HUES48 (cell line): ENCODE data around the gene CADM4.

Experiments
- H3K27ac ChIP-seq: one replicate; pipeline ENCODE4 v1.7.0; 2013; ENCODE audit warnings: low read depth, low read length, inconsistent platforms
- H3K27me3 ChIP-seq: 2 replicates; pipeline ENCODE4 v1.6.1; 2013; ENCODE audit warnings: mild to moderate bottlenecking, low read length; ENCODE audit not compliant: control insufficient read depth, insufficient read depth
- H3K36me3 ChIP-seq: 2 replicates; pipeline ENCODE4 v1.6.1; 2013; ENCODE audit warnings: low read length; ENCODE audit not compliant: control insufficient read depth, insufficient read depth
- H3K4me1 ChIP-seq: 2 replicates; pipeline ENCODE4 v1.6.1; 2013; ENCODE audit warnings: mild to moderate bottlenecking, low read length; ENCODE audit not compliant: control insufficient read depth, insufficient read depth
- H3K4me3 ChIP-seq: 2 replicates; pipeline ENCODE4 v1.5.1; 2013; ENCODE audit warnings: mild to moderate bottlenecking, low read depth, low read length
- H3K9ac ChIP-seq: 2 replicates; pipeline ENCODE4 v1.6.1; 2013; ENCODE audit warnings: mild to moderate bottlenecking, low read depth, low read length, moderate library complexity
- H3K9me3 ChIP-seq: 2 replicates; pipeline ENCODE4 v1.6.1; 2013; ENCODE audit warnings: low read length; ENCODE audit not compliant: control insufficient read depth, insufficient read depth

Gene CADM4

DNA sequence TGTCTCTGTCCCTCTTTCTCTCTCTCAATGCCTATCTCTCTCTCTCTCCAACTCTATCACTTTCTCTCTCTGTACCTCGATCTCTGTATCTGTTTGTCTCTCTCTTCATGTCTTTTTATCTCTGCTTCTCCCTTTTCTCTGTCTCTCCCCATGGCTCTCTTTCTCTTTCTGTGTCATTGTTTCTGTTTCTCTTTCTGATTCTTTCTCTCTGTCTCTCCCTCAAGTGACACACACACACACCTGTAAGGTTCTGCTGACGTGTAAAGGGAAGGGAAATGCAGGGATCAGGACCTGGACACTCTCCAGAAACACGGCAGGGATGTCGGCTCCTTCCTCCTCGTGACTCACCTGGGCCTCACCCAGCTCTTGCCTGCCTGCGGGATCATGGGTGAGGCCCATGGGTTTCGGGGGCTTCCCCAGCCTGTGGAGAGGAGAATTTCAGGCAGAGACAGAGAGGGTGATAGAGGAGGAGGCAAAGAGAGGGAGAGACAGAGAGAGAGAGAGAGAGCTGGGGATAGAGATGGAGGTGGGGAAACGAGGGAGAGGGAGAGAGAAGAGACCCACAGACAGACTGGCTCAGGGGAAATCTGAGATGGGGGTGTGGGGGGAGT, 35.7 kb upstream of the CADM4 start:
- H3K9ac ChIP-seq, result no peak overlapping the region
- H3K9me3 ChIP-seq, result no peaks in the 10 kb centered on the region
- peaks cover 11% of the 10 kb centered on the region for H3K4me1 ChIP-seq
- H3K27me3 ChIP-seq, result peaks cover 8% of the 10 kb centered on the region
- H3K27ac ChIP-seq, result no peak overlapping the region
- H3K4me3 ChIP-seq, result no peak overlapping the region
- H3K36me3 ChIP-seq, result no peaks in the 10 kb centered on the region

DNA sequence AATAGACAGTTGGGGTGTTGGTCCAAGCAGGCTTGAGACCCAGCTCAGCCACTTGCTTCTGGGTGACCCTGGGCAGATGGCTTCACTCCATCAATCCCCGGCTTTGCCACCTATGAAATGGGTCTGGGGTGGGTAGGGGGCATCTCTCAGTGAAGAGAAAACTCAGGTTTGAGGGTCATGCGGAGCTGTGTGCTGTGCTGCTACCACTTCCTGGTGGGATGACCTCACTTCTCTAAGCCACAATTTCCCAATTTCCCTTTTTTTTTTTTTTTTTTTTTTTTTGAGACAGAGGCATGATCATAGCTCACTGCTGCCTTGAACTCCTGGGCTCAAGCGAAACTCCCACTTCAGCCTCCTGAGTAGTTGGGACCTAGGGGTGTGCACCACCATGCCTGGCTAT, 34.9 kb upstream of the CADM4 start:
- H3K27me3 ChIP-seq, result peaks cover 15% of the 10 kb centered on the region
- peaks cover 13% of the 10 kb centered on the region for H3K4me1 ChIP-seq
- no peak overlapping the region for H3K27ac ChIP-seq
- no peaks in the 10 kb centered on the region for H3K36me3 ChIP-seq
- no peaks in the 10 kb centered on the region for H3K9me3 ChIP-seq
- H3K4me3 ChIP-seq, result no peak overlapping the region
- no peak overlapping the region for H3K9ac ChIP-seq

DNA sequence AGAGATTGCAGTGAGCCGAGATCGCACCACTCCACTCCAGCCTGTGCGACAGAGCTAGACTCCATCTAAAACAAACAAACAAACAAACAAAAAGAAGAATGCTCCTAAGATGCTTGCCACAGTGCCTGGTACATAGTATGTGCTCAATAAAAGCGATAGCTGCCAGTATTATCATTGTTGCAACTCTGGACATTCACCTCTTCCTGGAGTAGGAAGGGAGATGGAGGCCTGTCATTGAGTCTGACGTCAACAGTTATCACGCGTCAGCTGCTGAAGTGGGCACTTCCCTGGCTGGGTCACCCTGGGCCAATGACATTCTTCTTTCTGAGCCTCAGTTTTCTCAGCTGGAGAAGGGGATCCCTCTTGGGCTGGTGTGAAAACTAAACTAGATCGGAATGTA, 34.5 kb upstream of the CADM4 start:
- Histone ChIP-seq H3K36me3 (no peaks in the 10 kb centered on the region), H3K27me3 (peaks cover 16% of the 10 kb centered on the region), H3K9ac (no peak overlapping the region), H3K4me3 (no peak overlapping the region), H3K27ac (no peak overlapping the region), H3K4me1 (peaks cover 13% of the 10 kb centered on the region), H3K9me3 (no peaks in the 10 kb centered on the region)

DNA sequence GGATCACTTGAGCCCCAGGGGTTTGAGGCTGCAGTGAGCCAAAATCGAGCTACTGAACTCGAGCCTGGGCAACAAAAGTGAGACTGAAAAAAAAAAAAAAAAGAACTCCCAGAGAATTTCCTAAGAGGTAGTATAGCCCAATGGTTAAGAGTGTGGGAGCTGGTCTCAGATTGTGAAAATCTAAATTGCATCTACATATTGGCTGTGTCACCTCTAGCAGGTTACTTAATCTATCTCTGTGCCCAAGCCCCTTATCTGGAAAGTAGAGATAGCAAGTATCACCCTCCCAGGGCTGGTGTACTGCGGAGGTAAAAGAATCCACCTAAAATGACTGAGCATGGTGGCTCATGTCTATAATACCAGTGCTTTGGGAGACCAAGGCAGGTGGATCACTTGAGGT, 34.0 kb upstream of the CADM4 start:
- no peak overlapping the region for H3K9ac ChIP-seq
- H3K36me3 ChIP-seq, result no peaks in the 10 kb centered on the region
- peaks cover 13% of the 10 kb centered on the region for H3K4me1 ChIP-seq
- H3K9me3 ChIP-seq, result no peaks in the 10 kb centered on the region
- H3K27me3 ChIP-seq, result peaks cover 16% of the 10 kb centered on the region
- H3K4me3 ChIP-seq, result no peak overlapping the region
- no peak overlapping the region for H3K27ac ChIP-seq

DNA sequence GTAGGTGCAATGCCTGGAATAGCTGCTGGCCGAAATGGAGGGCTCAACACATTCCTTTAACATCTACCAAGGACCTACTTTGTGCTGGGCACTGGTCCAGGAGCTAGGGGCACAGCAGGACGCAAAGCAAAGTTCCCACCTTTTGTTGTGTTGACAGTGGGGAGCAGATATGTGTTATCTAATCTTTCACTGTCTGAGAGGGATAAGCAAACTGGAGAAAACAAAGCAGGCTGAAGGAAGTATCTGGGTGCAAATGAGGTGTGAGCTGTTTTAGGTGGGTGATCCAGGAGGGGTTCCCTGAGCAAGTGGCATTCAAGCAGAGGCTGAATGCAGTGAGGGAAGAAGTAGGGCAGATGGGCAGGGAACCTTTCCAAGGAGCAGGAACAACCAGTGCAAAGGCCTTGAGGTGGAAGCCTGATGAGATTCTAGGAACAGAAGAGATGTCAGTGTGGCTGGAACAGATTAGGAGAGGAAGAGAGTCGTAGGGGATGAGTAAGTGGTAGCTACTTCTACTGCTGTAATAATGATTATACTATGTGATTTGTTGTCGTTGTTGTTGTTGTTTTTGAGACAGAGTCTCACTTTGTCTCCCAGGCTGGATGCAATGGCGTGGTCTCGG, 32.5 kb upstream of the CADM4 start:
- peaks cover 21% of the 10 kb centered on the region for H3K4me1 ChIP-seq
- H3K27me3 ChIP-seq, result peaks cover 16% of the 10 kb centered on the region
- H3K9ac ChIP-seq, result no peak overlapping the region
- H3K27ac ChIP-seq, result no peak overlapping the region
- H3K4me3 ChIP-seq, result no peak overlapping the region
- no peaks in the 10 kb centered on the region for H3K36me3 ChIP-seq
- no peaks in the 10 kb centered on the region for H3K9me3 ChIP-seq

DNA sequence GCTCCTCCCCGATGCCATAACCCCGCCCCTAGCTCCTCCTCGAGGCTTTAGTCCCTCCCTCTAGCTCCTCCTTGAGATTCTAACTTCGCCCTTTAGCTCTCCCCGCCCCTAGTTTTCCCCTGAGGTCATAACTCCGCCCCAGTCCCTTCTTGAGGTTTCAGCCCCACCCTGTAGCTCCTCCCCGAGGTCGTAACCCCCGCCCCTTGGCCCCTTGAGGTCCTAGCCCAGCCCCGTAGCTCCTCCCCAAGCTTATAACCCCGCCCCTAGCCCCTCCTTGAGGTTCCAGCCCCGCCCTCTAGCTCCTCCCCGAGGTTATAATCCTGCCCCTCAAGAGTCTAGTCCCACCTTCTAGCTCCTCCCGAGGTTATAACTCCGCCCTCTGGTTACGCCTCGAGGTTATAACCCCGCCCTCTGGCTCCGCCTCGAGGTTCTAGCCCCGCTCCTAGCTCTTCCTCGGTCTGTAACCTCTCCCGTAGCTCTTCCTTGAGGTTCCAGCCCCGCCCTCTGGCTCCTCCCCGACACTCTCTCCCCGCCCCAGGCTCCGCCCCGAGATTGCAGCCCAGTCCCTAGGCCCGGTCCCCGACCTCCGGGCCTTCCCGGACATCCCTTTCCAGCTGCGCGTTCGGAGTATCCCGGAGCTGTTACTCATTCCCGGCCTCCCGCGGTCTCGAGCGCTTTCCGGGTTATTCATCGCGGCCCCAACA, 28.9 kb upstream of the CADM4 start:
- H3K4me3 ChIP-seq, result peak overlapping the region; percentile 62
- H3K9me3 ChIP-seq, result no peaks in the 10 kb centered on the region
- H3K27ac ChIP-seq, result peak overlapping the region; percentile 89
- H3K4me1 ChIP-seq, result peaks cover 22% of the 10 kb centered on the region
- H3K9ac ChIP-seq, result peak overlapping the region; percentile 43
- peaks cover 9% of the 10 kb centered on the region for H3K36me3 ChIP-seq
- H3K27me3 ChIP-seq, result peaks cover 16% of the 10 kb centered on the region

DNA sequence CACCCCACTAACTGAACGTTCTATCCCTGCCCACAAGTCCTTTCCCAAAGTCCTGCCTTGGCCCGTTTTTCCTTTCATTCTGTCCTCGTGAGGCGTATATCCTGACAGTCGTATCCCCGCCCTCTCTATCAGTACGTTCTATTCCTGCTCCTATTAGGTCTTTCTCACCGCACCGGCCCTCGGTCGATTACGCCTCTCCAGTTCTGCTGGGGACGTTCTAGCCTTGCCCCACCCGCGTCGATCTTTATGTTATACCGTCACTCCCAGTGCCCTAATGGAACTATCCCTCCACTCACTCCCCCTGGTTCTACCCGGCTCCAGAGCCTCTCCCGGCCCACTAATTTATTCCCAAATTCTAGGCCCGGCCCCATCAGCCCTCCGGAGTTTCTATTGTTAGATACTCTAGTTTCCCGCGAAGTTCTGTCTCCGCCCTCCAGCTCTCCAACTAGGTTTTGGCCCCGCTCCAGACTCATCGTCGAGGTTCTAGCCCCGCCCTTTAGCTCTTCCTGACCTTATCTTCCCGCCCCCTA, 28.3 kb upstream of the CADM4 start:
- H3K9me3 ChIP-seq, result no peaks in the 10 kb centered on the region
- peak overlapping the region; percentile 71 for H3K27ac ChIP-seq
- peaks cover 9% of the 10 kb centered on the region for H3K36me3 ChIP-seq
- H3K9ac ChIP-seq, result peak overlapping the region; percentile 84
- peaks cover 16% of the 10 kb centered on the region for H3K27me3 ChIP-seq
- peaks cover 22% of the 10 kb centered on the region for H3K4me1 ChIP-seq
- peak overlapping the region; percentile 70 for H3K4me3 ChIP-seq

DNA sequence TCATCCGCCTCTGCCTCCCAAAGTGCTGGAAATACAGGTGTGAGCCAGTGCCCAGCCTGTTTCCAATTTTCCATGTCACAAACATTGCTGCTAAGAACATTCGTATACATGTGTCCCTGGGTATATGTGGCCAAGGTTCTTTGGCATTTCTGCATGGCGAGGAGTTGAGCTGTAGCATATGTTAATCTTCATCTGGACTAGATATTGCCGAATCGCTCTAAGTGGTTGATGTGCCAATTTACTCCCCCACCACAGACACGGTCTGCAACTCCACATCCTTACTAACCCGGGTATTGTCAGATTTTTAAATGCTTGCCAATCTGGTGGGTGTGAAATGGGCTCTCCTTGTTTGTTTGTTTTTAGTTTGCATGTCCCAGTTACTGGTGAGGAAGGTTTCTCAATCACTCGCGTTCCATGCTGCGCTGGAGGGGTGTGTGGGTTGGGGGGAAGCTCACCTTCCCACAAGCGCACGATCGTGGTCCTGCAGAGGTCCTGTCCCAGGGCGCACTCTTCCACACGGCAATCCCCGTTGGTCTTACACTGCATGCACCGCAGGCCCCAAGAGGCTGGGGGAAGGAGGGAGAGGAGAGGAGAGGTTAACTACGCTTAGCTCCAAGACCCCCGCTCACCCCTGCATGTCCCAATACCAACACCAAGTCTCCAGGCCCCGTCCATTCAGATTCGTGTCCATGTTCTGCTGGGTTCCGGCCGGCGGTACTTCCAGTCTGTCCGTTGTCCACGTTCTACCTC, 27.7 kb upstream of the CADM4 start:
- peaks cover 9% of the 10 kb centered on the region for H3K36me3 ChIP-seq
- H3K4me1 ChIP-seq, result peaks cover 20% of the 10 kb centered on the region
- peaks cover 16% of the 10 kb centered on the region for H3K27me3 ChIP-seq
- H3K4me3 ChIP-seq, result peak overlapping the region; percentile 70
- peak overlapping the region; percentile 84 for H3K9ac ChIP-seq
- H3K27ac ChIP-seq, result no peak overlapping the region
- H3K9me3 ChIP-seq, result no peaks in the 10 kb centered on the region

DNA sequence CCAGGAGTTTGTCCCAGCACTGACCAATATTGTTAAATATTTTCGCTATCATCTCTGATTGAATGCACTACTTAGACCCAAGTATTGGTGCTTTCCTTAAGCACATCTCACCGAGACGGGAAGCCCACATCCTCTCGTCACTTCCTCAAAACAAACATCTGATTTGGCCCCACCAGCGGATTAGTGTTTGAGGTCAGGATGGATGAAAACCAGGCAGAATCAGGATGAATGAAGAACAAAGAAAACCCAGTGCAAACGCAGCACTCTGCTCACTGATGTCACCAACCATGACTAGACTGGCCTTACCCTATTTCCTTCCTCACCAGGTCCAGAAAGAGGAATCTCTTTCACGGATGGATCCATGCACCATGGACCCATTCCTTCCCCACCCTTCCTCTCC, 24.4 kb upstream of the CADM4 start:
- peaks cover 9% of the 10 kb centered on the region; the same call in 1 of the 2 replicates for H3K4me1 ChIP-seq
- H3K27ac ChIP-seq, result no peak overlapping the region
- H3K4me3 ChIP-seq, result no peak overlapping the region
- peaks cover 18% of the 10 kb centered on the region for H3K36me3 ChIP-seq
- no peak overlapping the region for H3K9ac ChIP-seq
- H3K9me3 ChIP-seq, result no peaks in the 10 kb centered on the region
- no peaks in the 10 kb centered on the region for H3K27me3 ChIP-seq

DNA sequence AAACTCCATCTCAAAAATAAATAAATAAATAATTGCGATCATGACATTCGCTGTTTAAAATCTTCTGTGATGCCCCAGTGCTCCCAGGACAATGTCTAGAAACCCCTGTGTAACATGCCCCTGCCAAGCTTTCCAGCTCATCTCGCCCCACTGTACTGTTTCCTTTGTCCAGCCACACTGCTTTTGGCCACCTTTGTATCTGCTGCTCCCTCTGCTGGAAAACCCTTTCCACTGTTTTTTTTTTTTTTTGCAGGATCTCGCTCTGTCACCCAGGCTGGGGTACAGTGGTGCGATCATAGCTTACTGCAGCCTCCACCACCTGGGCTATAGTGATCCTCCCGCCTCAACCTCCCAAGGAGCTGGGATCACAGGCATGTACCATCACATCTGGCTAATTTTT, 22.8 kb upstream of the CADM4 start:
- Histone ChIP-seq H3K27me3 (no peaks in the 10 kb centered on the region), H3K9me3 (no peaks in the 10 kb centered on the region), H3K36me3 (peaks cover 22% of the 10 kb centered on the region), H3K4me1 (peaks cover 4% of the 10 kb centered on the region; the same call in 1 of the 2 replicates), H3K4me3 (no peak overlapping the region), H3K9ac (no peak overlapping the region), H3K27ac (no peak overlapping the region)
